Stomach (tissue), 4 donors: ENCODE measurements around the gene ATAD3A.
"Not testable (repeated sequence)": the region's sequence is repeated elsewhere in the genome, so short reads cannot be mapped to it uniquely, and the experiment has no call there.

ENCODE experiments used
- EP300 ChIP-seq: sonication (generic); formaldehyde crosslinking; IDR thresholded peaks from one replicate; pipeline ENCODE4 v1.6.1; 2017; ENCODE audit warnings: antibody characterized with exemption
- POLR2AphosphoS5 ChIP-seq, 3 donors: sonication (generic); formaldehyde crosslinking; IDR thresholded peaks; one replicate each; pipeline ENCODE4 v1.6.1; 2016; ENCODE audit warnings: antibody characterized with exemption in 3 of 3
- TF ChIP-seq, protein P1 (sequence below), 7 experiments: fragments of 450-650 bp in 4 of 7; fragments of 200-600 bp in 3 of 7; sonication (generic) in 3 of 7; IDR thresholded peaks; one replicate each; pipeline ENCODE4 v1.5.1; 2016 to 2019; ENCODE audit warnings: antibody characterized with exemption in 7 of 7, control low read depth in 2 of 7, mild to moderate bottlenecking in 1 of 7

- TF ChIP-seq POLR2AphosphoS5 (IDR thresholded peaks at IDR 0.05); EP300: not testable (repeated sequence)
- TF ChIP-seq, protein P1, sequence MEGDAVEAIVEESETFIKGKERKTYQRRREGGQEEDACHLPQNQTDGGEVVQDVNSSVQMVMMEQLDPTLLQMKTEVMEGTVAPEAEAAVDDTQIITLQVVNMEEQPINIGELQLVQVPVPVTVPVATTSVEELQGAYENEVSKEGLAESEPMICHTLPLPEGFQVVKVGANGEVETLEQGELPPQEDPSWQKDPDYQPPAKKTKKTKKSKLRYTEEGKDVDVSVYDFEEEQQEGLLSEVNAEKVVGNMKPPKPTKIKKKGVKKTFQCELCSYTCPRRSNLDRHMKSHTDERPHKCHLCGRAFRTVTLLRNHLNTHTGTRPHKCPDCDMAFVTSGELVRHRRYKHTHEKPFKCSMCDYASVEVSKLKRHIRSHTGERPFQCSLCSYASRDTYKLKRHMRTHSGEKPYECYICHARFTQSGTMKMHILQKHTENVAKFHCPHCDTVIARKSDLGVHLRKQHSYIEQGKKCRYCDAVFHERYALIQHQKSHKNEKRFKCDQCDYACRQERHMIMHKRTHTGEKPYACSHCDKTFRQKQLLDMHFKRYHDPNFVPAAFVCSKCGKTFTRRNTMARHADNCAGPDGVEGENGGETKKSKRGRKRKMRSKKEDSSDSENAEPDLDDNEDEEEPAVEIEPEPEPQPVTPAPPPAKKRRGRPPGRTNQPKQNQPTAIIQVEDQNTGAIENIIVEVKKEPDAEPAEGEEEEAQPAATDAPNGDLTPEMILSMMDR (IDR thresholded peaks at IDR 0.05), result not testable (repeated sequence)
These were observed 2.4 kb downstream of the ATAD3A start for GRCh38 chr1:1514376-1514775.
